ENCODE measurements around the gene MEA1. TPM values are rescaled to one million over a fixed set of nuclear protein-coding genes. Genes with fewer than 3 reads are reported as not detected.
A peak's percentile ranks its signal among the peaks of the same experiment; 100 is the strongest.

The MEA1 gene
- polyA plus RNA-seq, 1 donor, result 73.8 TPM

GRCh38 chr6:42963855-42964605 lies 49.7 kb downstream of the MEA1 start:
- peak in 1 of 2 donors; percentile 38 for DNase-seq
- H3K4me1 ChIP-seq (ENCODE audit: control insufficient read depth, insufficient read depth, low read length), result peaks cover 11% of the 10 kb centered on the region
- 100% methylated on average over 1 of the region's 9 CpGs for WGBS (ENCODE audit: insufficient coverage, low lambda C conversion rate)
- no peak overlapping the region for H3K4me3 ChIP-seq (ENCODE audit: low read length)
- H3K9me3 ChIP-seq (ENCODE audit: control insufficient read depth, low read depth, low read length), result peaks cover 6% of the 10 kb centered on the region
- peaks cover 64% of the 10 kb centered on the region for H3K36me3 ChIP-seq (ENCODE audit: control insufficient read depth, insufficient read depth, low read length)
- peaks cover 8% of the 10 kb centered on the region for H3K27me3 ChIP-seq (ENCODE audit: control insufficient read depth, insufficient read depth, low read length)
- H3K27ac ChIP-seq (ENCODE audit: low read length), result no peak overlapping the region

GRCh38 chr6:42963179-42963854 lies 50.4 kb downstream of the MEA1 start:
- H3K4me3 ChIP-seq (ENCODE audit: low read length), result no peak overlapping the region
- H3K27ac ChIP-seq (ENCODE audit: low read length), result no peak overlapping the region
- peaks cover 6% of the 10 kb centered on the region for H3K9me3 ChIP-seq (ENCODE audit: control insufficient read depth, low read depth, low read length)
- peaks cover 8% of the 10 kb centered on the region for H3K27me3 ChIP-seq (ENCODE audit: control insufficient read depth, insufficient read depth, low read length)
- WGBS (ENCODE audit: insufficient coverage, low lambda C conversion rate), result no CpG with 5 or more reads among the region's 12 CpGs
- DNase-seq, result no peak
- H3K4me1 ChIP-seq (ENCODE audit: control insufficient read depth, insufficient read depth, low read length), result peaks cover 11% of the 10 kb centered on the region
- H3K36me3 ChIP-seq (ENCODE audit: control insufficient read depth, insufficient read depth, low read length), result peaks cover 57% of the 10 kb centered on the region

- no CpG with 5 or more reads among the region's 13 CpGs for WGBS (ENCODE audit: insufficient coverage, low lambda C conversion rate)
- peaks cover 11% of the 10 kb centered on the region for H3K4me1 ChIP-seq (ENCODE audit: control insufficient read depth, insufficient read depth, low read length)
- peaks cover 8% of the 10 kb centered on the region for H3K27me3 ChIP-seq (ENCODE audit: control insufficient read depth, insufficient read depth, low read length)
- H3K9me3 ChIP-seq (ENCODE audit: control insufficient read depth, low read depth, low read length), result peaks cover 6% of the 10 kb centered on the region
- peaks cover 52% of the 10 kb centered on the region for H3K36me3 ChIP-seq (ENCODE audit: control insufficient read depth, insufficient read depth, low read length)
- H3K27ac ChIP-seq (ENCODE audit: low read length), result no peak overlapping the region
- no peak for DNase-seq
- H3K4me3 ChIP-seq (ENCODE audit: low read length), result no peak overlapping the region
These were observed 51.1 kb downstream of the MEA1 start for GRCh38 chr6:42962502-42963178.

GRCh38 chr6:42962096-42962495 lies 51.6 kb downstream of the MEA1 start:
- Histone ChIP-seq H3K4me3 (ENCODE audit: low read length) (no peak overlapping the region), H3K27ac (ENCODE audit: low read length) (no peak overlapping the region)
- WGBS (ENCODE audit: insufficient coverage, low lambda C conversion rate), result no CpG with 5 or more reads among the region's 12 CpGs

More at GRCh38 chr6:42962096-42962495, 51.6 kb downstream of the MEA1 start:
- DNase-seq, result no peak
- H3K4me1 ChIP-seq (ENCODE audit: control insufficient read depth, insufficient read depth, low read length), result peaks cover 11% of the 10 kb centered on the region
- H3K9me3 ChIP-seq (ENCODE audit: control insufficient read depth, low read depth, low read length), result peaks cover 6% of the 10 kb centered on the region
- H3K27me3 ChIP-seq (ENCODE audit: control insufficient read depth, insufficient read depth, low read length), result peaks cover 8% of the 10 kb centered on the region
- peaks cover 47% of the 10 kb centered on the region for H3K36me3 ChIP-seq (ENCODE audit: control insufficient read depth, insufficient read depth, low read length)

Other genes starting within 250 kb of the MEA1 start
- 13.0 TPM for gene BICRAL, start 231.9 kb downstream of the MEA1 start, polyA plus RNA-seq
- 90.6 TPM for gene RPL7L1, start 134.3 kb downstream of the MEA1 start, polyA plus RNA-seq
- 0.15 TPM for gene PTCRA, start 97.9 kb downstream of the MEA1 start, polyA plus RNA-seq
- 53.0 TPM for gene CNPY3, start 84.5 kb downstream of the MEA1 start, polyA plus RNA-seq
- 0.54 TPM for gene GNMT, start 53.2 kb downstream of the MEA1 start, polyA plus RNA-seq
- gene PEX6, start 34.8 kb downstream of the MEA1 start, polyA plus RNA-seq, result 35.7 TPM
- 62.0 TPM for gene PPP2R5D, start 29.4 kb downstream of the MEA1 start, polyA plus RNA-seq
- 91.8 TPM for gene KLHDC3, start 303 bp upstream of the MEA1 start, polyA plus RNA-seq
- gene RRP36, start 7.7 kb upstream of the MEA1 start, polyA plus RNA-seq, result 52.1 TPM
- 40.7 TPM for gene CUL7, start 39.9 kb upstream of the MEA1 start, polyA plus RNA-seq
- 56.1 TPM for gene MRPL2, start 45.5 kb upstream of the MEA1 start, polyA plus RNA-seq
- 170 TPM for gene KLC4, start 45.7 kb upstream of the MEA1 start, polyA plus RNA-seq
- gene PTK7, start 62.4 kb upstream of the MEA1 start, polyA plus RNA-seq, result 35.7 TPM
- gene SRF, start 157.3 kb upstream of the MEA1 start, polyA plus RNA-seq, result 30.1 TPM
- 42.5 TPM for gene CUL9, start 168.2 kb upstream of the MEA1 start, polyA plus RNA-seq
- gene DNPH1, start 215.5 kb upstream of the MEA1 start, polyA plus RNA-seq, result 152 TPM
- 3.8 TPM for gene TTBK1, start 229.5 kb upstream of the MEA1 start, polyA plus RNA-seq

Data from large intestine (tissue), 3 donors.